ENCODE measurements around the gene TASOR2.

The TASOR2 gene

GRCh38 chr10:5670662-5671375 lies 13.8 kb upstream of the TASOR2 start:
- Histone ChIP-seq H3K27me3 (replicated peaks in 2 of 5; ENCODE audit: control insufficient read depth in 4 of 5, insufficient read depth in 5 of 5, low read length in 4 of 5) (no peaks in the 10 kb centered on the region), H3K9me3 (ENCODE audit: control extremely low read depth in 1 of 5, control insufficient read depth in 4 of 5, insufficient read depth in 2 of 5, low read depth in 1 of 5, low read length in 4 of 5) (peaks cover 3 to 8% (median 4%) of the 10 kb centered on the region in 5 experiments), H3K4me3 (ENCODE audit: control insufficient read depth in 1 of 7, extremely low read depth in 1 of 7, insufficient read depth in 4 of 7, low read depth in 2 of 7, low read length in 6 of 7) (no peak overlapping the region), H3K36me3 (ENCODE audit: control insufficient read depth in 4 of 4, insufficient read depth in 4 of 4, low read length in 3 of 4) (no peaks in the 10 kb centered on the region), H3K4me1 (ENCODE audit: control extremely low read depth in 1 of 4, control insufficient read depth in 4 of 4, insufficient read depth in 4 of 4, low read length in 3 of 4) (peaks cover 8 to 14% (median 13%) of the 10 kb centered on the region in 4 experiments), H3K27ac (ENCODE audit: insufficient read depth in 1 of 2, low read depth in 1 of 2, low read length in 2 of 2, poor library complexity in 1 of 2, severe bottlenecking in 2 of 2) (no peak overlapping the region)
- DNase-seq: no peak
- WGBS (ENCODE audit: insufficient coverage): 100% methylated on average over 3 of the region's 8 CpGs
- POLR2A ChIA-PET: no interaction called here
- CTCF ChIA-PET: interaction anchor here (1.5 kb wide), 1 partner anchor 12 kb away, joined by 4 read pairs; no protein-coding TSS in a partner anchor

GRCh38 chr10:5678397-5679036 lies 6.1 kb upstream of the TASOR2 start:
- Histone ChIP-seq H3K27me3 (replicated peaks in 2 of 5; ENCODE audit: control insufficient read depth in 4 of 5, insufficient read depth in 5 of 5, low read length in 4 of 5) (peaks cover 0 to 3% (median 0%) of the 10 kb centered on the region in 5 experiments), H3K36me3 (ENCODE audit: control insufficient read depth in 4 of 4, insufficient read depth in 4 of 4, low read length in 3 of 4) (no peaks in the 10 kb centered on the region), H3K4me1 (ENCODE audit: control extremely low read depth in 1 of 4, control insufficient read depth in 4 of 4, insufficient read depth in 4 of 4, low read length in 3 of 4) (no peaks in the 10 kb centered on the region), H3K27ac (ENCODE audit: insufficient read depth in 1 of 2, low read depth in 1 of 2, low read length in 2 of 2, poor library complexity in 1 of 2, severe bottlenecking in 2 of 2) (no peak overlapping the region), H3K9me3 (ENCODE audit: control extremely low read depth in 1 of 5, control insufficient read depth in 4 of 5, insufficient read depth in 2 of 5, low read depth in 1 of 5, low read length in 4 of 5) (peaks cover 0 to 4% (median 2%) of the 10 kb centered on the region in 5 experiments), H3K4me3 (ENCODE audit: control insufficient read depth in 1 of 7, extremely low read depth in 1 of 7, insufficient read depth in 4 of 7, low read depth in 2 of 7, low read length in 6 of 7) (no peak overlapping the region)
- DNase-seq: no peak
- CTCF ChIA-PET: interaction anchor here (1.5 kb wide), 1 partner anchor 14 kb away, joined by 3 read pairs; no protein-coding TSS in a partner anchor
- POLR2A ChIA-PET: interaction anchor here (0.7 kb wide), 1 partner anchor 38 kb away, joined by 3 read pairs; no protein-coding TSS in a partner anchor
- 95% methylated on average over 7 of the region's 9 CpGs for WGBS (ENCODE audit: insufficient coverage)

GRCh38 chr10:5679037-5679435 lies 5.6 kb upstream of the TASOR2 start:
- WGBS (ENCODE audit: insufficient coverage): 100% methylated on average over 1 of the region's 3 CpGs
- H3K27ac ChIP-seq (ENCODE audit: insufficient read depth in 1 of 2, low read depth in 1 of 2, low read length in 2 of 2, poor library complexity in 1 of 2, severe bottlenecking in 2 of 2): no peak overlapping the region
- peaks cover 0 to 3% (median 0%) of the 10 kb centered on the region in 5 experiments for H3K27me3 ChIP-seq (replicated peaks in 2 of 5; ENCODE audit: control insufficient read depth in 4 of 5, insufficient read depth in 5 of 5, low read length in 4 of 5)
- no peaks in the 10 kb centered on the region for H3K36me3 ChIP-seq (ENCODE audit: control insufficient read depth in 4 of 4, insufficient read depth in 4 of 4, low read length in 3 of 4)
- no peak overlapping the region for H3K4me3 ChIP-seq (ENCODE audit: control insufficient read depth in 1 of 7, extremely low read depth in 1 of 7, insufficient read depth in 4 of 7, low read depth in 2 of 7, low read length in 6 of 7)
- ChIA-PET CTCF (interaction anchor here (0.8 to 1.5 kb wide), 2 partner anchors 10 to 13 kb away, joined by 3 read pairs; no protein-coding TSS in a partner anchor), POLR2A (no interaction called here)
- peaks cover 0 to 2% (median under 1%) of the 10 kb centered on the region in 5 experiments for H3K9me3 ChIP-seq (ENCODE audit: control extremely low read depth in 1 of 5, control insufficient read depth in 4 of 5, insufficient read depth in 2 of 5, low read depth in 1 of 5, low read length in 4 of 5)
- peaks cover 0 to 2% (median under 1%) of the 10 kb centered on the region in 4 experiments for H3K4me1 ChIP-seq (ENCODE audit: control extremely low read depth in 1 of 4, control insufficient read depth in 4 of 4, insufficient read depth in 4 of 4, low read length in 3 of 4)
- no peak for DNase-seq

- 75% methylated on average over 1 of the region's 2 CpGs for WGBS (ENCODE audit: insufficient coverage)
- Histone ChIP-seq H3K27me3 (replicated peaks in 2 of 5; ENCODE audit: control insufficient read depth in 4 of 5, insufficient read depth in 5 of 5, low read length in 4 of 5) (peaks cover 0 to 3% (median 0%) of the 10 kb centered on the region in 5 experiments), H3K4me3 (ENCODE audit: control insufficient read depth in 1 of 7, extremely low read depth in 1 of 7, insufficient read depth in 4 of 7, low read depth in 2 of 7, low read length in 6 of 7) (no peak overlapping the region), H3K9me3 (ENCODE audit: control extremely low read depth in 1 of 5, control insufficient read depth in 4 of 5, insufficient read depth in 2 of 5, low read depth in 1 of 5, low read length in 4 of 5) (no peaks in the 10 kb centered on the region), H3K4me1 (ENCODE audit: control extremely low read depth in 1 of 4, control insufficient read depth in 4 of 4, insufficient read depth in 4 of 4, low read length in 3 of 4) (peaks cover 0 to 6% (median 2%) of the 10 kb centered on the region in 4 experiments), H3K36me3 (ENCODE audit: control insufficient read depth in 4 of 4, insufficient read depth in 4 of 4, low read length in 3 of 4) (no peaks in the 10 kb centered on the region), H3K27ac (ENCODE audit: insufficient read depth in 1 of 2, low read depth in 1 of 2, low read length in 2 of 2, poor library complexity in 1 of 2, severe bottlenecking in 2 of 2) (no peak overlapping the region)
- CTCF ChIA-PET: interaction anchor here (0.8 to 1.5 kb wide), 2 partner anchors 11 to 13 kb away, joined by 3 read pairs; no protein-coding TSS in a partner anchor
- no peak for DNase-seq
- POLR2A ChIA-PET: no interaction called here
Observed at GRCh38 chr10:5679606-5680005, 5.0 kb upstream of the TASOR2 start.

GRCh38 chr10:5681930-5682329 lies 2.7 kb upstream of the TASOR2 start:
- 100% methylated on average over 1 of the region's 5 CpGs for WGBS (ENCODE audit: insufficient coverage)
- DNase-seq: no peak
- Histone ChIP-seq H3K4me1 (ENCODE audit: control extremely low read depth in 1 of 4, control insufficient read depth in 4 of 4, insufficient read depth in 4 of 4, low read length in 3 of 4) (peaks cover 0 to 18% (median 13%) of the 10 kb centered on the region in 4 experiments), H3K36me3 (ENCODE audit: control insufficient read depth in 4 of 4, insufficient read depth in 4 of 4, low read length in 3 of 4) (no peaks in the 10 kb centered on the region), H3K4me3 (ENCODE audit: control insufficient read depth in 1 of 7, extremely low read depth in 1 of 7, insufficient read depth in 4 of 7, low read depth in 2 of 7, low read length in 6 of 7) (no peak overlapping the region), H3K27ac (ENCODE audit: insufficient read depth in 1 of 2, low read depth in 1 of 2, low read length in 2 of 2, poor library complexity in 1 of 2, severe bottlenecking in 2 of 2) (no peak overlapping the region), H3K27me3 (replicated peaks in 2 of 5; ENCODE audit: control insufficient read depth in 4 of 5, insufficient read depth in 5 of 5, low read length in 4 of 5) (peaks cover 0 to 3% (median 0%) of the 10 kb centered on the region in 5 experiments), H3K9me3 (ENCODE audit: control extremely low read depth in 1 of 5, control insufficient read depth in 4 of 5, insufficient read depth in 2 of 5, low read depth in 1 of 5, low read length in 4 of 5) (no peaks in the 10 kb centered on the region)
- ChIA-PET POLR2A (no interaction called here), CTCF (interaction anchor here (1.3 to 1.5 kb wide), 2 partner anchors 17 to 18 kb away, joined by 4 read pairs; no protein-coding TSS in a partner anchor)

GRCh38 chr10:5683065-5683464 lies 1.6 kb upstream of the TASOR2 start:
- Histone ChIP-seq H3K27me3 (replicated peaks in 2 of 5; ENCODE audit: control insufficient read depth in 4 of 5, insufficient read depth in 5 of 5, low read length in 4 of 5) (peaks cover 0 to 3% (median 0%) of the 10 kb centered on the region in 5 experiments), H3K4me3 (ENCODE audit: control insufficient read depth in 1 of 7, extremely low read depth in 1 of 7, insufficient read depth in 4 of 7, low read depth in 2 of 7, low read length in 6 of 7) (no peak overlapping the region), H3K4me1 (ENCODE audit: control extremely low read depth in 1 of 4, control insufficient read depth in 4 of 4, insufficient read depth in 4 of 4, low read length in 3 of 4) (peaks cover 0 to 20% (median 15%) of the 10 kb centered on the region in 4 experiments), H3K9me3 (ENCODE audit: control extremely low read depth in 1 of 5, control insufficient read depth in 4 of 5, insufficient read depth in 2 of 5, low read depth in 1 of 5, low read length in 4 of 5) (no peaks in the 10 kb centered on the region), H3K36me3 (ENCODE audit: control insufficient read depth in 4 of 4, insufficient read depth in 4 of 4, low read length in 3 of 4) (no peaks in the 10 kb centered on the region), H3K27ac (ENCODE audit: insufficient read depth in 1 of 2, low read depth in 1 of 2, low read length in 2 of 2, poor library complexity in 1 of 2, severe bottlenecking in 2 of 2) (no peak overlapping the region)
- CTCF ChIA-PET: interaction anchor here (1.0 to 1.8 kb wide), 4 partner anchors 9 to 16 kb away, joined by 3 to 4 read pairs (median 4); no protein-coding TSS in a partner anchor
- POLR2A ChIA-PET: no interaction called here
- no CpG with 5 or more reads among the region's 3 CpGs for WGBS (ENCODE audit: insufficient coverage)
- no peak for DNase-seq
